Measurements from ENCODE around the gene AHDC1.

The AHDC1 gene

GRCh38 chr1:27600498-27601175 is 3.3 kb downstream of the AHDC1 start:
- no peak for DNase-seq (ENCODE audit: low spot score)
- TF ChIP-seq CTCF (IDR thresholded peaks at IDR 0.05): no peak
- Histone ChIP-seq H3K27ac (peak overlapping the region; percentile 95 to 98), H3K4me3 (peak overlapping the region; percentile 89)

GRCh38 chr1:27599605-27600497 is 4.1 kb downstream of the AHDC1 start:
- H3K27ac ChIP-seq: peak overlapping the region; percentile 95 to 98
- TF ChIP-seq CTCF (IDR thresholded peaks at IDR 0.05): no peak
- DNase-seq (ENCODE audit: low spot score): no peak
- H3K4me3 ChIP-seq: peak overlapping the region; percentile 89

- peak; percentile 94 for DNase-seq (ENCODE audit: low spot score)
- Histone ChIP-seq H3K27ac (peak overlapping the region; percentile 95 to 98), H3K4me3 (peak overlapping the region; percentile 89)
- TF ChIP-seq CTCF (IDR thresholded peaks at IDR 0.05): no peak
These were observed 4.9 kb downstream of the AHDC1 start for GRCh38 chr1:27598902-27599528.

- no peak for DNase-seq (ENCODE audit: low spot score)
- no peak for TF ChIP-seq CTCF (IDR thresholded peaks at IDR 0.05)
- Histone ChIP-seq H3K4me3 (peak overlapping the region; percentile 89), H3K27ac (peak overlapping the region; percentile 95 to 98)
These were observed 5.7 kb downstream of the AHDC1 start for GRCh38 chr1:27598295-27598687.

- H3K4me3 ChIP-seq: peak overlapping the region; percentile 89
- H3K27ac ChIP-seq: peak overlapping the region; percentile 95 to 98
- DNase-seq (ENCODE audit: low spot score): no peak
- no peak for TF ChIP-seq CTCF (IDR thresholded peaks at IDR 0.05)
These were observed 6.2 kb downstream of the AHDC1 start for GRCh38 chr1:27597516-27598294.

- Histone ChIP-seq H3K27ac (peak overlapping the region in 1 of 2 donors; percentile 63), H3K4me3 (no peak overlapping the region)
- TF ChIP-seq CTCF (IDR thresholded peaks at IDR 0.05): no peak
- DNase-seq (ENCODE audit: low spot score): no peak
These were observed 7.0 kb downstream of the AHDC1 start for GRCh38 chr1:27596986-27597385.
